ENCODE measurements around the gene TDRD15. TPM values are rescaled to one million over a fixed set of nuclear protein-coding genes. Genes with fewer than 3 reads are reported as not detected.

Gene TDRD15
- total and polyA plus RNA-seq, 2 of the 13 experiments (the other 11 are each of a cell fraction or from before 2014, with no cell fraction given): 0.12 to 0.29 TPM

DNA sequence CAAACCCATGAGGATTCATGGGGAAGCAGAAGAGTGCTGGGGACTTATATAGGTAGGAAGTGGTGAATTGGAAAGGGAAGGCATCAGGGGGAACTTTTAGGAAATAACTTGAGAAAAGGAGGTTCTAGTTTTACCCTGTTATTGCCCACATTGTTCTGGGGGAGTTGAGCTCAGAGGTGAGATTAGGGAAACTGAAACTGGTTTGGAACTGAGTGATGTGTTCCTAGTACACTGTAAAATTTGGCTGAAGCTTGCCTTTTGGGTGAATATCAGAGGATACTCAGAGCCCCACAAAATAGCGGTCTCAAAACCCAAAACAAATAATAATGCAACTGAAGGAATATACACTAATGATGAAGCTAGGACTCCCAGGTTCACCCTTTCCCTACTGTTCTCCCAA, 40.3 kb upstream of the TDRD15 start:
- no peak overlapping the region for H3K27ac ChIP-seq (ENCODE audit: extremely low read length, insufficient read depth, low read length)
- FAIRE-seq: no peak
- no peak overlapping the region for H3K4me3 ChIP-seq (replicated peaks in 1 of 3; ENCODE audit: insufficient read depth in 1 of 3, low read depth in 2 of 3, low read length in 3 of 3)
- no peak for DNase-seq (ENCODE audit: low spot score)
- CTCF ChIA-PET (ENCODE audit: low intra/inter-chr PET ratio, low total read pairs): no interaction called here
- in situ Hi-C loops (cut with HindIII; ENCODE audit: extremely low pct_ligation_motif_present, low pct_unique_long_range_greater_than_20kb): no loop called here
- H3K36me3 ChIP-seq (replicated peaks in 1 of 2; ENCODE audit: control insufficient read depth in 1 of 2, insufficient read depth in 2 of 2, low read length in 2 of 2): no peaks in the 10 kb centered on the region
- no TSS peak for BruUV-seq (replicated peaks)
- H4K20me1 ChIP-seq (ENCODE audit: insufficient read depth, low read length): no peaks in the 10 kb centered on the region
- no peaks in the 10 kb centered on the region for H3K27me3 ChIP-seq (ENCODE audit: control insufficient read depth in 1 of 2, insufficient read depth in 2 of 2, low read length in 2 of 2)
- ATAC-seq: no peak
- intact Hi-C loops (cut with micrococcal nuclease; ENCODE audit: unreplicated experiment): no loop called here
- no peak overlapping the region for H2AFZ ChIP-seq (ENCODE audit: low read length)
- H3K4me2 ChIP-seq (ENCODE audit: low read depth, low read length): no peak overlapping the region
- peaks cover 5% of the 10 kb centered on the region for H3K4me1 ChIP-seq (ENCODE audit: insufficient read depth, low read length)
- POLR2A ChIA-PET: interaction anchor here (1.2 to 1.7 kb wide), 4 partner anchors 12 to 47 kb away, joined by 3 to 4 read pairs (median 3); no protein-coding TSS in a partner anchor
- no peaks in the 10 kb centered on the region for H3K79me2 ChIP-seq (ENCODE audit: insufficient read depth, low read length)
- 100% methylated on average over 1 of the region's 1 CpG for WGBS (ENCODE audit: low lambda C conversion rate)
- H3K9me3 ChIP-seq (ENCODE audit: low read length): no peaks in the 10 kb centered on the region; the same call in 1 of the 2 replicates
- H3K9ac ChIP-seq (ENCODE audit: insufficient read depth, low read depth, low read length): no peak overlapping the region
- TF ChIP-seq KAT7 (CRISPR knock-in tag; IDR thresholded peaks at IDR 0.05; ENCODE audit: borderline replicate concordance) (no peak), REPIN1 (CRISPR knock-in tag; IDR thresholded peaks at IDR 0.05; ENCODE audit: borderline replicate concordance, low read depth) (no peak), ZNF329 (CRISPR knock-in tag; IDR thresholded peaks at IDR 0.05; ENCODE audit: low read depth) (no peak), ZNF234 (CRISPR knock-in tag; conservative IDR thresholded peaks at IDR 0.05) (no peak), ZNF207 (IDR thresholded peaks at IDR 0.05; ENCODE audit: borderline replicate concordance) (no peak)
- TF ChIP-seq, protein P1, sequence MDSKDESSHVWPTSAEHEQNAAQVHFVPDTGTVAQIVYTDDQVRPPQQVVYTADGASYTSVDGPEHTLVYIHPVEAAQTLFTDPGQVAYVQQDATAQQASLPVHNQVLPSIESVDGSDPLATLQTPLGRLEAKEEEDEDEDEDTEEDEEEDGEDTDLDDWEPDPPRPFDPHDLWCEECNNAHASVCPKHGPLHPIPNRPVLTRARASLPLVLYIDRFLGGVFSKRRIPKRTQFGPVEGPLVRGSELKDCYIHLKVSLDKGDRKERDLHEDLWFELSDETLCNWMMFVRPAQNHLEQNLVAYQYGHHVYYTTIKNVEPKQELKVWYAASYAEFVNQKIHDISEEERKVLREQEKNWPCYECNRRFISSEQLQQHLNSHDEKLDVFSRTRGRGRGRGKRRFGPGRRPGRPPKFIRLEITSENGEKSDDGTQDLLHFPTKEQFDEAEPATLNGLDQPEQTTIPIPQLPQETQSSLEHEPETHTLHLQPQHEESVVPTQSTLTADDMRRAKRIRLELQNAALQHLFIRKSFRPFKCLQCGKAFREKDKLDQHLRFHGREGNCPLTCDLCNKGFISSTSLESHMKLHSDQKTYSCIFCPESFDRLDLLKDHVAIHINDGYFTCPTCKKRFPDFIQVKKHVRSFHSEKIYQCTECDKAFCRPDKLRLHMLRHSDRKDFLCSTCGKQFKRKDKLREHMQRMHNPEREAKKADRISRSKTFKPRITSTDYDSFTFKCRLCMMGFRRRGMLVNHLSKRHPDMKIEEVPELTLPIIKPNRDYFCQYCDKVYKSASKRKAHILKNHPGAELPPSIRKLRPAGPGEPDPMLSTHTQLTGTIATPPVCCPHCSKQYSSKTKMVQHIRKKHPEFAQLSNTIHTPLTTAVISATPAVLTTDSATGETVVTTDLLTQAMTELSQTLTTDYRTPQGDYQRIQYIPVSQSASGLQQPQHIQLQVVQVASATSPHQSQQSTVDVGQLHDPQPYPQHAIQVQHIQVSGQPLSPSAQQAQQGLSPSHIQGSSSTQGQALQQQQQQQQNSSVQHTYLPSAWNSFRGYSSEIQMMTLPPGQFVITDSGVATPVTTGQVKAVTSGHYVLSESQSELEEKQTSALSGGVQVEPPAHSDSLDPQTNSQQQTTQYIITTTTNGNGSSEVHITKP (CRISPR knock-in tag; IDR thresholded peaks at IDR 0.05; ENCODE audit: low read depth): no peak
- TF ChIP-seq, protein P2, sequence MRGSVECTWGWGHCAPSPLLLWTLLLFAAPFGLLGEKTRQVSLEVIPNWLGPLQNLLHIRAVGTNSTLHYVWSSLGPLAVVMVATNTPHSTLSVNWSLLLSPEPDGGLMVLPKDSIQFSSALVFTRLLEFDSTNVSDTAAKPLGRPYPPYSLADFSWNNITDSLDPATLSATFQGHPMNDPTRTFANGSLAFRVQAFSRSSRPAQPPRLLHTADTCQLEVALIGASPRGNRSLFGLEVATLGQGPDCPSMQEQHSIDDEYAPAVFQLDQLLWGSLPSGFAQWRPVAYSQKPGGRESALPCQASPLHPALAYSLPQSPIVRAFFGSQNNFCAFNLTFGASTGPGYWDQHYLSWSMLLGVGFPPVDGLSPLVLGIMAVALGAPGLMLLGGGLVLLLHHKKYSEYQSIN (CRISPR knock-in tag; IDR thresholded peaks at IDR 0.05; ENCODE audit: borderline replicate concordance): no peak
- TF ChIP-seq, protein P3, sequence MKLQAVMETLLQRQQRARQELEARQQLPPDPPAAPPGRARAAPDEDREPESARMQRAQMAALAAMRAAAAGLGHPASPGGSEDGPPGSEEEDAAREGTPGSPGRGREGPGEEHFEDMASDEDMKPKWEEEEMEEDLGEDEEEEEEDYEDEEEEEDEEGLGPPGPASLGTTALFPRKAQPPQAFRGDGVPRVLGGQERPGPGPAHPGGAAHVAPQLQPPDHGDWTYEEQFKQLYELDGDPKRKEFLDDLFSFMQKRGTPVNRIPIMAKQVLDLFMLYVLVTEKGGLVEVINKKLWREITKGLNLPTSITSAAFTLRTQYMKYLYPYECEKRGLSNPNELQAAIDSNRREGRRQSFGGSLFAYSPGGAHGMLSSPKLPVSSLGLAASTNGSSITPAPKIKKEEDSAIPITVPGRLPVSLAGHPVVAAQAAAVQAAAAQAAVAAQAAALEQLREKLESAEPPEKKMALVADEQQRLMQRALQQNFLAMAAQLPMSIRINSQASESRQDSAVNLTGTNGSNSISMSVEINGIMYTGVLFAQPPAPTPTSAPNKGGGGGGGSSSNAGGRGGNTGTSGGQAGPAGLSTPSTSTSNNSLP (IDR thresholded peaks at IDR 0.05; ENCODE audit: low read depth, low read length): no peak

Data from HepG2 (cell line).